Gastrocnemius medialis (tissue), 4 donors: ENCODE measurements around the gene SCAF11.

Source experiments
- CTCF ChIP-seq, 5 experiments: fragments of 450-650 bp in 3 of 5; fragments of 200-600 bp in 2 of 5; sonication (generic) in 2 of 5; IDR thresholded peaks in 4 of 5; conservative IDR thresholded peaks in 1 of 5; 1 replicate in 4 of 5; 2 replicates in 1 of 5; pipeline ENCODE4 v1.5.1; 2016 to 2019; ENCODE audit warnings: antibody characterized with exemption in 5 of 5, mild to moderate bottlenecking in 3 of 5, moderate library complexity in 3 of 5
- POLR2A ChIP-seq, 2 donors: fragments of 450-650 bp; IDR thresholded peaks; one replicate each; pipeline ENCODE4 v1.6.1; 2017; ENCODE audit warnings: antibody characterized with exemption in 2 of 2, mild to moderate bottlenecking in 2 of 2, moderate library complexity in 2 of 2

- no peak for TF ChIP-seq POLR2A (IDR thresholded peaks at IDR 0.05)
- TF ChIP-seq CTCF (IDR thresholded peaks at IDR 0.05 in 4 of 5, conservative IDR thresholded peaks at IDR 0.05 in 1 of 5), result no peak
These were observed 62.1 kb downstream of the SCAF11 start for GRCh38 chr12:45928309-45928708.
